Measurements from ENCODE around the gene KRT2.
"Not testable (repeated sequence)": the region's sequence is repeated elsewhere in the genome, so short reads cannot be mapped to it uniquely, and the experiment has no call there.

KRT2 gene

GRCh38 chr12:52685406-52685890 is 33.4 kb upstream of the KRT2 start:
- no peak for DNase-seq (ENCODE audit: low spot score)
- no peak for FAIRE-seq

DNA sequence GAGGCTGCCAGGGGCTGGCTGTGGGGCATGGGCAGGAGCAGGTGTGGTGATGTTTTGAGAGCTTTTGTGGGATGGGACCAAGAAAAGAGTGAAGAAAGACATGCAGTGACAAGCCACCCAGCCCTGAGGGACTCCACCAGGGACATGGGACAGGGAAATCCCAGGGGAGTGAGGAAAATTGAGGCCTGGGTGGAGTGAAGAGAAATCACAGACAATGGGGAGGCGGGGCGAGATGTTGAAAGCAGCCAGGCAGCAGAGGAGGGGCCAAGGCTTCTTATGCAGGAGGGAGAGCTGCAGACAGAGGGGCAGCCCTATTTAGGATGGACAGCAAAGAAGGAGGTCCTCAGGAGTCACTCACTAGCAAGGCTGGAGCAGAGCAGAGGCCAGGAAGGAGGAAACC is 32.4 kb upstream of the KRT2 start:
- no peak for DNase-seq (ENCODE audit: low spot score)
- FAIRE-seq: no peak

- FAIRE-seq: no peak
- no peak for DNase-seq (ENCODE audit: low spot score)
These were observed 31.7 kb upstream of the KRT2 start for GRCh38 chr12:52683575-52684300.

GRCh38 chr12:52682938-52683574 is 31.0 kb upstream of the KRT2 start:
- DNase-seq (ENCODE audit: low spot score) (no peak), FAIRE-seq (no peak)

GRCh38 chr12:52682381-52682660 is 30.3 kb upstream of the KRT2 start:
- DNase-seq (ENCODE audit: low spot score) (no peak), FAIRE-seq (no peak)

- no peak for DNase-seq (ENCODE audit: low spot score)
- FAIRE-seq: no peak
These were observed 29.7 kb upstream of the KRT2 start for GRCh38 chr12:52681526-52682380.

DNA sequence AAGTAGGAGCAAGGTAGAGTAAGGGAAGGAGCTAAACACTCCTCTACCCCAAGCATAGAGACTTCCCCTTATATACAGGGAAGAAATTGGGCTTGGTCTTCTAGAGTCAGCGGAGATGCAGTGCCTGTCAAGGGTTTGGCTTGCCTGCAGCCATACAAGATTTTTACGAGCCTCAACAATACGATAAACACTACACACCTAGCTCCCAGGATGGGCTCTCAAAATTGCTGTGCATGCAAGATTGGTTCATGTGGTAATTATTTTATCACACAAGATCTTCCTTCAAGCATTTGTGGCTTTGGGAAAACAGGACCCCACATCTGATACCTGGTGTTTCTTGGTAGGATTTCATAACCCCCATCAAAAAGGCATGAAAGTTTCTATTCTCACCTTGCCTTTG is 28.4 kb upstream of the KRT2 start, which contains the start of gene KRT1:
TSS of gene KRT1 (minus strand) at position 45 of the 400 bp plus-strand sequence. CDS start 59 bp downstream, outside the sequence.
- DNase-seq (ENCODE audit: low spot score) (no peak), FAIRE-seq (no peak)

DNA sequence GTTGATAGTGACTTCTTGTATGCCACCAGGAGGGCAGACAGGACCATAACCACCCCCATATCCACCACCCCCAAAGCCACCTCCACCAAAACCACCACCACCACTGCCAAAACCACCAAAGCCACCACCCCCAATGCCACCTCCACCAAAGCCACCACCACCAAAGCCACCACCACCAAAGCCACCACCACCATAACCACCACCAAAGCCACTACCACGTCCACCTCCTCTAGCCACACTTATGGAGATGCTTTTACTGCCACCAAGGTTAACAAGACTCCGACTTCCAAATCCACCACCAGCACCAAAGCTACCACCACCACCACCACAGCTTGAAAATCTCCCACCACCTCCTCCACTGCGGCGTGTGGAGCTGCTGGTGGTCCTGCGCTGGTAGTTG is 27.9 kb upstream of the KRT2 start:
- FAIRE-seq: no peak

GRCh38 chr12:52677671-52678070 is 25.7 kb upstream of the KRT2 start:
- no peak for DNase-seq (ENCODE audit: low spot score)
- no peak for FAIRE-seq

More for the DNA sequence above, 27.9 kb upstream of the KRT2 start:
- DNase-seq (ENCODE audit: low spot score): no peak

DNA sequence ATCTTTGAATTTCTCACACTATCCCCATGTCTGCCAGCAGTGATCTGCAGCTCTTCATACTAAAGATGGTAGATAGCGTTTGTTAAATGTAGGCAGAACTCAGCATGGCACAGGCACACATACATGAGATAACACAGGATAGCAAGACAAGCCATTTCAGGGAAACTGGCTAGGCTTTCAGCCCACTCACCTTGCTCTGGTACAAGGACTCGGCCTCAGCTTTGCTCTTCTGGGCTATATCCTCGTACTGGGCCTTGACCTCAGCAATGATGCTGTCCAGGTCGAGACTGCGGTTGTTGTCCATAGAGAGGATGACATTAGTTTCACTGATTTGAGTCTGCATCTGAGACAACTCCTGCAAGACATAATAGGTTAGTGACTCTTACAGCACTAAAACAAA is 25.1 kb upstream of the KRT2 start:
- no peak for DNase-seq (ENCODE audit: low spot score)

GRCh38 chr12:52676163-52676562 is 24.2 kb upstream of the KRT2 start:
- no peak for FAIRE-seq
- DNase-seq (ENCODE audit: low spot score): no peak

More for the DNA sequence above, 25.1 kb upstream of the KRT2 start:
- FAIRE-seq: no peak

DNA sequence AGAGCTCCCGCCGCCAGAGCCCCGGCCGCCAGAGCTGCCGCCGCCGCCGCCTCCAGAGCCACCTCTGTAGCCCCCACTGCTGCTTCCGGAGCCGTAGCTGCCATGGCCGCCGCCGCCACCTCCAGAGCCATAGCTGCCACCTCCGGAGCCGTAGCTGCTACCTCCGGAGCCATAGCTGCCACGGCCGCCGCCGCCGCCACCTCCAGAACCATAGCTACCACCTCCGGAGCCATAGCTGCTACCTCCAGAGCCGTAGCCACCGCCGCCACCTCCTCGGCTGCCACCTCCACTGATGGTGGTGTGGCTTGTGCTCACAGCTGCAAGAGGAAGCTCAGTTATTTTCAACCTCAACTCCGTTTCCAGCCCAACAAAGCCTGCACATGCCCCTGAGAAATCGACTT is 23.3 kb upstream of the KRT2 start:
- DNase-seq (ENCODE audit: low spot score) (no peak), FAIRE-seq (no peak)

DNA sequence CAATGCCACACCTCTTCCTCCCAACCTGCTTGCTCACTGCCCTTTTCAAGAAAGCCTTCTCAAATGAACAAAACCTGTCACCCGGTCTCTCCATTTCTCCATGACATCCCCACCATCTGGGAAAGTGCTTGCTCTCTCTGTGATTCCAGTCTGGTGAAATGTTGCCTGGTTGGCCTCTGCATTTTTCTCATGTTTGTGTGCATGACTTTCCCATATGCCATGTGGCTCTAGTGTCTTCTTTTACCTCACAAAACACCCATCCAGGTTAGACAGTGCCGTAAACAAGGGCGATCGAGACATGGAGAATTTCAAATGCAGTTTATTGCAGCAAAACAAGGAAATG is 22.4 kb upstream of the KRT2 start:
- DNase-seq (ENCODE audit: low spot score) (no peak), FAIRE-seq (no peak)

GRCh38 chr12:52673713-52674432 is 21.9 kb upstream of the KRT2 start:
- FAIRE-seq (no peak), DNase-seq (ENCODE audit: low spot score) (no peak)

DNA sequence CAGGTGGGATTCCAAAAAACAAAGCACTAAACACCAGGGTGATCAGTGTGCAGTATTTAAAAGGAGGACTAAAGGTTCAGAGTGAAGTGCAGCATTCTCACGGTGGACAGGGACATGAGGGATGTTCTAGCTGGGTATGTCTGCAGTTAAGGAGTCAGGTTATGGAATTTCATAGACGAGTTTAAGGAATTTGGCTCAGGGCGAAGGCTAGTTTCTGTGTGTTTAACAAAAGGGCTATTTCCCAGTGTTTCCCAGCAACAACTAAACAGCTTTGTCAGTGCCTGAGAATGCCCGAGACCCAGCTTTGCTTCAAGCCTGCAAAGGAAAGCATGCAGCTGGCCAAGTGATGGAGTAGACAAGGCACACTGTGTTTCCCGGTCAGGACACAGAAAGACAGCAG is 21.2 kb upstream of the KRT2 start:
- FAIRE-seq (no peak), DNase-seq (ENCODE audit: low spot score) (no peak)

DNA sequence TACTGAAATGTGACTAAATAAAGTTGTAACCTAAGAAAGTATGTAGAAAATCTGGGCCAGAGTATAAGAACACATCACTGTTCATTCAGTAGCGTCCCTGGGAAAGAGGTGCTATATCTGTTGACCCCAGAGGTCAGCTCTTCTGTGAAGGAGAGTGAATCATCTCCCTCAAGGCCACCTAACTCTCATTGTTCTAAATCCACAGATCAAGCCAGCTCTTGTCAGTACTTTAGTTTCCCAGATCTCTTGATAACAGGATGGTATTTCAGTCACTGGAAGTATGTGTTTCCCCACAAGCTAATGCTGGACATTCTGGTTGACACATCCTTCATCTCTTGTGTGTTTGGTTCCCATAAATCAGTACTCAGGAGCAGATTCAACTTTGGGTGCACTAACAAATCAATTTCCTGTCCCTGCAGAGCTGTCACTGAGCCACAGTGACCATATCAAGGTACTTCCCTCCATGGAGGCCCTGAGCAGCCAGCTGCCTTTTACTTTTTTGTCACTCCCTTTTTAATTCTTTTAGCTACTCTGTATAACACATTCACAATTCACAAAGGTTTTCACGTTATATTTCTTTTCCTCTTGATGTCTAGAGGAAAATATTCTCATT is 20.4 kb upstream of the KRT2 start:
- no peak for DNase-seq (ENCODE audit: low spot score)

GRCh38 chr12:52670961-52671360 is 18.9 kb upstream of the KRT2 start:
- DNase-seq (ENCODE audit: low spot score): no peak
- FAIRE-seq: no peak

More for the DNA sequence above, 20.4 kb upstream of the KRT2 start:
- no peak for FAIRE-seq

DNA sequence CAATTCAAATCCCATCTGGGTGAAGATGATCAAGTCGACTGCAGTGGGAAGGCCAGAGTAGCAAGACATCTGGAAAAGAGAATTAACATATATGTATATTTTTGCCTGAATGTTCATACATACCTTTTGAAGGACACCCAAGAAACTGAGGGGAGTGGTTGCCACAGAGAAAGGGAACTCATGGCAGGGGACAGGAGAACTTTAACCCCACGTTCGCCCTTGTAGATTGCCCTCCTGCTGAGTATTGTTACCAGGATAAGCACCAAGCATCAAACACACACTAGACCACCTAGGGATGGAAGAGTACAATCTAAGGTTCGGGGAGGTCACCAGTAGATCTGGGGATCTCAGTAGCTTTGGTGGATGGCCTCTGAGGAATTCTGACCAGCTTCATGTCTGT is 18.5 kb upstream of the KRT2 start:
- no peak for FAIRE-seq
- DNase-seq (ENCODE audit: low spot score): no peak

DNA sequence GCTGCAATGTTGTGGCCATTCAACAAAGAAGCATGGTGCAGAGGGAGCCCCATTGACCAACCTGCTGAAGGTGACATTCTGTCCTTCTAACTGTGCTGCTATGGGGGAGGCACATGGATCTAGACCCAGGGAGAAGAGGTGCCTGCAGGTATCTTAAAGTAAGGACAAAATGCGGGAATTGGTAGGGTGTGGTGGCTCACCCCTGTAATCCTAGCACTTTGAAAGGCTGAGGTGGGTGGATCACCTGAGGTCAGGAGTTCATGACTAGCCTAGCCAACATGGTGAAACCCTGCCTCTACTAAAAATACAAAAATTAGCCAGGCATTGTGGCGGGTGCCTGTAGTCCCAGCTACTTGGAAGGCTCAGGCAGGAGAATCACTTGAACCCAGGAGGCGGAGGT is 17.9 kb upstream of the KRT2 start:
- FAIRE-seq; DNase-seq (ENCODE audit: low spot score): not testable (repeated sequence)

- FAIRE-seq: no peak
- no peak for DNase-seq (ENCODE audit: low spot score)
These were observed 17.4 kb upstream of the KRT2 start for GRCh38 chr12:52669426-52669825.

- no peak for DNase-seq (ENCODE audit: low spot score)
- FAIRE-seq: no peak
These were observed 15.9 kb upstream of the KRT2 start for GRCh38 chr12:52667931-52668330.
